Fibroblast of skin of right quadriceps (primary cell): ENCODE measurements around the gene RPS16.
A peak's percentile ranks its signal among the peaks of the same experiment; 100 is the strongest.
"Not testable (repeated sequence)": the region's sequence is repeated elsewhere in the genome, so short reads cannot be mapped to it uniquely, and the experiment has no call there.

Source experiments
- DNase-seq: peaks from one replicate; pipeline ENCODE4 v3.0.0-alpha.2; 2013

RPS16 gene

GRCh38 chr19:39435499-39436349 lies at the start of gene RPS16:
Gene RPS16 (minus strand): TSS chr19:39435949. CDS start chr19:39435895, 54 bp downstream.
- DNase-seq = peak; percentile 98

GRCh38 chr19:39483141-39483540 lies 47.4 kb upstream of the RPS16 start:
- no peak for DNase-seq

- no peak for DNase-seq
Observed at GRCh38 chr19:39481676-39482075, 45.9 kb upstream of the RPS16 start.

- no peak for DNase-seq
Observed at GRCh38 chr19:39481229-39481545, 45.4 kb upstream of the RPS16 start.

- DNase-seq = peak; percentile 93
Observed at GRCh38 chr19:39480337-39481228, 44.8 kb upstream of the RPS16 start, which contains the start of gene TIMM50. Gene TIMM50 (plus strand): TSS chr19:39480838. CDS start chr19:39480854, 16 bp downstream.

- no peak for DNase-seq
Observed at GRCh38 chr19:39479916-39480315, 44.2 kb upstream of the RPS16 start.

- DNase-seq = not testable (repeated sequence)
Observed at GRCh38 chr19:39479319-39479801, 43.6 kb upstream of the RPS16 start.

GRCh38 chr19:39475748-39476147 lies 40.0 kb upstream of the RPS16 start:
- DNase-seq = no peak

GRCh38 chr19:39474139-39474620 lies 38.4 kb upstream of the RPS16 start:
- peak; percentile 24 for DNase-seq

GRCh38 chr19:39473443-39473960 lies 37.8 kb upstream of the RPS16 start:
- DNase-seq = no peak

GRCh38 chr19:39472746-39473442 lies 37.1 kb upstream of the RPS16 start:
- no peak for DNase-seq

- DNase-seq = no peak
Observed at GRCh38 chr19:39471756-39472536, 36.2 kb upstream of the RPS16 start.

GRCh38 chr19:39470724-39471339 lies 35.1 kb upstream of the RPS16 start:
- no peak for DNase-seq

GRCh38 chr19:39469567-39469966 lies 33.8 kb upstream of the RPS16 start:
- DNase-seq = no peak

- DNase-seq = no peak
Observed at GRCh38 chr19:39469036-39469435, 33.3 kb upstream of the RPS16 start.

GRCh38 chr19:39467941-39468340 lies 32.2 kb upstream of the RPS16 start:
- DNase-seq = no peak

GRCh38 chr19:39465956-39466747 lies 30.4 kb upstream of the RPS16 start:
- DNase-seq = no peak

- DNase-seq = no peak
Observed at GRCh38 chr19:39463403-39463802, 27.7 kb upstream of the RPS16 start.

GRCh38 chr19:39451257-39451656 lies 15.5 kb upstream of the RPS16 start:
- DNase-seq = not testable (repeated sequence)

GRCh38 chr19:39449116-39449797 lies 13.5 kb upstream of the RPS16 start:
- DNase-seq = no peak
